ENCODE results near the gene SAE1. TPM values are rescaled to one million over a fixed set of nuclear protein-coding genes. Genes with fewer than 3 reads are reported as not detected.

Gene SAE1
- polyA plus RNA-seq, 3 donors: 28.3 to 54.2 (median 46.5) TPM

DNA sequence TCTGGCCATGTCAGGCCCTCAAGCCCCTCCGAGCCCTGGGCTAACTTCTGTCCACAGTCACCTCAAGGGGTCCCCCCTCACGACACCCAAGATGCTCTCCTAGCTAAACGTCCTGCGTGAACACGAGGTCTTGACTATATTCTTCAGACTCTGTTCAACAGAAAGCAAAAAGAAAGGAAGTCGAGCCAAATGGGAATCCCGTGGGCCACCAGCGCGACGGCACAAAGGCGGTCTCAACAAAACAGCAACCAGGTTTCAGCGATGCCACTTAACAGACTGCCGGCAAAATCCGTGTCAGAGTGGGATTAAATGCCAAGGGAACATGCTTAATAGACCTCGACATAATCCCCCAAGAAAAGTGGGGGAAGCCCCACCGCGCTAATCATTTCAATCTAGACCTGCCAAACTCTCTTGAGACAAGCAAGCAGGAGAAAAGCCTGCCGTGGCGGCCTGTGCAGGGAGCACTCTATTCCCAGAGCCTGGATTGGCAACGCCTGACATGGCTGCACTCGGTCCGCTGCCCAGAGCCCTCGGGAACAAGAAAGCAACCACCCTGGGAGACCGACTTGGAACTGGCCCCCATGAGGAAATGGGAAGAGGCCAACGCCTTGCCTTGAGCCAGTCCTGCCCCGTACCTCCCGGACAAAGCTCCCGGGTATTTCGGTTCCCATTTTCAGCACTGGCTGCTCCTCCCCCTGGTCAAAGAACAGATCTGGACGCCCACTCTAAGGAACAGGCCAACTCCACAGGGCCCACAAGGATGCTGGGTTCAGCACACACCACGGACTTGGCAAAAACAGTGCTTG lies 33.0 kb upstream of the SAE1 start:
- no peak for DNase-seq
- intact Hi-C loops (cut with micrococcal nuclease): no loop called here
- peaks cover 32 to 76% of the 10 kb centered on the region in 2 donors for H3K36me3 ChIP-seq (replicated peaks in 1 of 2; ENCODE audit: control insufficient read depth in 1 of 2, insufficient read depth in 2 of 2, low read length in 2 of 2)
- TF ChIP-seq, protein P1, sequence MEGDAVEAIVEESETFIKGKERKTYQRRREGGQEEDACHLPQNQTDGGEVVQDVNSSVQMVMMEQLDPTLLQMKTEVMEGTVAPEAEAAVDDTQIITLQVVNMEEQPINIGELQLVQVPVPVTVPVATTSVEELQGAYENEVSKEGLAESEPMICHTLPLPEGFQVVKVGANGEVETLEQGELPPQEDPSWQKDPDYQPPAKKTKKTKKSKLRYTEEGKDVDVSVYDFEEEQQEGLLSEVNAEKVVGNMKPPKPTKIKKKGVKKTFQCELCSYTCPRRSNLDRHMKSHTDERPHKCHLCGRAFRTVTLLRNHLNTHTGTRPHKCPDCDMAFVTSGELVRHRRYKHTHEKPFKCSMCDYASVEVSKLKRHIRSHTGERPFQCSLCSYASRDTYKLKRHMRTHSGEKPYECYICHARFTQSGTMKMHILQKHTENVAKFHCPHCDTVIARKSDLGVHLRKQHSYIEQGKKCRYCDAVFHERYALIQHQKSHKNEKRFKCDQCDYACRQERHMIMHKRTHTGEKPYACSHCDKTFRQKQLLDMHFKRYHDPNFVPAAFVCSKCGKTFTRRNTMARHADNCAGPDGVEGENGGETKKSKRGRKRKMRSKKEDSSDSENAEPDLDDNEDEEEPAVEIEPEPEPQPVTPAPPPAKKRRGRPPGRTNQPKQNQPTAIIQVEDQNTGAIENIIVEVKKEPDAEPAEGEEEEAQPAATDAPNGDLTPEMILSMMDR (IDR thresholded peaks at IDR 0.05): no peak
- H4K20me1 ChIP-seq (ENCODE audit: insufficient read depth, low read length): peaks cover 81% of the 10 kb centered on the region
- no peak overlapping the region for H3K4me3 ChIP-seq (replicated peaks in 1 of 3; ENCODE audit: low read depth in 2 of 3, low read length in 3 of 3)
- peaks cover 15% of the 10 kb centered on the region for H3K4me1 Mint-ChIP-seq
- no peak overlapping the region for H3K4me3 Mint-ChIP-seq
- H3K9ac ChIP-seq (ENCODE audit: insufficient read depth, low read length, poor library complexity, severe bottlenecking): peak overlapping the region; percentile 18
- H3K4me2 ChIP-seq (replicated peaks; ENCODE audit: extremely low read depth, low read length, poor library complexity, severe bottlenecking): no peak overlapping the region
- H3K9me3 Mint-ChIP-seq: no peaks in the 10 kb centered on the region
- no peak overlapping the region for H2AFZ ChIP-seq (ENCODE audit: insufficient read depth, low read depth, low read length, poor library complexity, severe bottlenecking)
- H3K9me3 ChIP-seq (replicated peaks in 1 of 2; ENCODE audit: control insufficient read depth in 1 of 2, insufficient read depth in 1 of 2, low read length in 2 of 2): no peaks in the 10 kb centered on the region
- H3K27ac ChIP-seq (ENCODE audit: low read depth in 1 of 2, low read length in 2 of 2): peak overlapping the region in 1 of 2 donors; percentile 58
- H3K4me1 ChIP-seq (ENCODE audit: control insufficient read depth in 1 of 2, insufficient read depth in 2 of 2, low read length in 2 of 2): peaks cover 6 to 10% of the 10 kb centered on the region in 2 donors
- no peaks in the 10 kb centered on the region for H3K27me3 ChIP-seq (ENCODE audit: control insufficient read depth in 2 of 2, insufficient read depth in 2 of 2, low read length in 2 of 2)
- WGBS (ENCODE audit: insufficient coverage): 90% methylated on average over 29 of the region's 31 CpGs
- peak overlapping the region in 5 of 7 donors; percentile 9 to 82 (median 75) for H3K27ac Mint-ChIP-seq
- peaks cover 47 to 75% of the 10 kb centered on the region in 2 donors for H3K36me3 Mint-ChIP-seq
- peaks cover 94% of the 10 kb centered on the region for H3K79me2 ChIP-seq (ENCODE audit: insufficient read depth, low read length)
- H3K27me3 Mint-ChIP-seq (ENCODE audit: low read depth in 3 of 3): peaks cover 0 to 2% (median 0%) of the 10 kb centered on the region in 3 donors

DNA sequence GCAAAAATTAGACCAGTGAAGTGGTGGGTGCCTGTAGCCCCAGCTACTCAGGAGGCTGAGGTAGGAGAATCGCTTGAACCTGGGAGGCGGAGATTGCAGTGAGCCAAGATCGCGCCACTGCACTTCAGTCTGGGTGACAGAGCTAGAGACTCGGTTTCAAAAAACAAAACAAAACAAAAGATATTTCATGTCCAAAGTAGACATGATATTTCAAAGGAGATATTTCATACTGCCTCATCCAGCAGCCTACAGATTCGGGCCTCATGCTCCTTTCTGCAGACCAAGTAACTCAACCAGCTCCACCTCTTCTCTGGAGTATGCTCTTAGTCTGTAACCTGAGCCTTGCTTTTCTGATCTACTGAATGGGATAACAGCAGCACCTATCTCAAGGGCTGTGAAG lies 32.0 kb upstream of the SAE1 start:
- peaks cover 0 to 2% (median 0%) of the 10 kb centered on the region in 3 donors for H3K27me3 Mint-ChIP-seq (ENCODE audit: low read depth in 3 of 3)
- peaks cover 96% of the 10 kb centered on the region for H3K79me2 ChIP-seq (ENCODE audit: insufficient read depth, low read length)
- intact Hi-C loops (cut with micrococcal nuclease): no loop called here
- no peaks in the 10 kb centered on the region for H3K9me3 Mint-ChIP-seq
- WGBS (ENCODE audit: insufficient coverage): 100% methylated on average over 1 of the region's 6 CpGs
- H3K27ac ChIP-seq (ENCODE audit: low read depth in 1 of 2, low read length in 2 of 2): peak overlapping the region in 1 of 2 donors; percentile 33
- TF ChIP-seq, protein P1 (IDR thresholded peaks at IDR 0.05): no peak
- no peak overlapping the region for H3K4me3 Mint-ChIP-seq
- peak overlapping the region in 3 of 7 donors; percentile 9 to 32 (median 18) for H3K27ac Mint-ChIP-seq
- no peak overlapping the region for H3K4me3 ChIP-seq (replicated peaks in 1 of 3; ENCODE audit: low read depth in 2 of 3, low read length in 3 of 3)
- H2AFZ ChIP-seq (ENCODE audit: insufficient read depth, low read depth, low read length, poor library complexity, severe bottlenecking): no peak overlapping the region
- H3K4me1 ChIP-seq (ENCODE audit: control insufficient read depth in 1 of 2, insufficient read depth in 2 of 2, low read length in 2 of 2): peaks cover 6 to 10% of the 10 kb centered on the region in 2 donors
- H3K27me3 ChIP-seq (ENCODE audit: control insufficient read depth in 2 of 2, insufficient read depth in 2 of 2, low read length in 2 of 2): no peaks in the 10 kb centered on the region
- peaks cover 90% of the 10 kb centered on the region for H4K20me1 ChIP-seq (ENCODE audit: insufficient read depth, low read length)
- peaks cover 44 to 68% of the 10 kb centered on the region in 2 donors for H3K36me3 Mint-ChIP-seq
- H3K9ac ChIP-seq (ENCODE audit: insufficient read depth, low read length, poor library complexity, severe bottlenecking): no peak overlapping the region
- H3K36me3 ChIP-seq (replicated peaks in 1 of 2; ENCODE audit: control insufficient read depth in 1 of 2, insufficient read depth in 2 of 2, low read length in 2 of 2): peaks cover 26 to 72% of the 10 kb centered on the region in 2 donors
- H3K4me1 Mint-ChIP-seq: peaks cover 19% of the 10 kb centered on the region
- H3K4me2 ChIP-seq (replicated peaks; ENCODE audit: extremely low read depth, low read length, poor library complexity, severe bottlenecking): no peak overlapping the region
- no peak for DNase-seq
- no peaks in the 10 kb centered on the region for H3K9me3 ChIP-seq (replicated peaks in 1 of 2; ENCODE audit: control insufficient read depth in 1 of 2, insufficient read depth in 1 of 2, low read length in 2 of 2)
